Hippocampal formation (tissue), 2 donors: Measurements from ENCODE around the gene SLCO2A1.

ENCODE experiments used
- DNase-seq, 2 donors: peaks; one replicate each; lab custom pipeline; 2025; lab: John Stamatoyannopoulos, UW

Gene SLCO2A1

DNA sequence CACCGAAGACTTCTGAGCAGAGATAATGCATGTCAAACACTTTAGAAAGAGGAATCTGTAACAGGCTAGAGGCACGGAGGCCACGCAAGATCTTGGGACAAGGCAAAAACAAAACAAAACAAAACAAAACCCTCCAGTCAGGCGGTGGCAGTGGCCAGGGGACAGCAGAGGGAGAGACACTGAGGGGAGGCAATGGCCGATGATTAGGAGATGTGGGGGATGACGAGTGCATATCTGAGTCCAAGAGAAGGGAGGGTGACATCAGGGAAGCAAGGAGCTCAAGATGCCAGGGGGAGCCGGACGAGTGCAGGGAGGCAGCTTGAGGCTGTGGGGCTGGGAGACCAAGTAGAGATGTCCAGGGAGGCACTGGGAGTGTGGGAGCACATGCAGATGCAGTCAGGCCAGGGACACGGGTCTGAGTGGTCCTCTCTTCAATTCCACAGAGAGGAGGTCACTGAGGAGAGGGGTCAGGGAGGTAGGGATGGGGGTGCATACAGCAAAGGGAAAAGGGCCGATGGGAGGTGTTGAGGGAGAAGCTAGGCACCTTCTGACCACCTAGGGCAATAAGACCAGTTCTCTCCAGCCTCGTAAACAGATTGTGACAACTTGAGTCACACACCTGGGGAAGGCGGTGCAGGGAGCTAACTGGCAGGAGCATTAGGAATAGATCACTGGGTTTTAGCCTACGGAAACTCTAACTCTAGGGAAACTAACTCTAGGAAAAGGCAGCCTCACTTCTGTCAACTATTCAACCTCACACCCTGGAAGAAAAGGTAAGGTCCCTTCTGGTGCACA, 29.6 kb downstream of the SLCO2A1 start:
- DNase-seq = no peak

DNA sequence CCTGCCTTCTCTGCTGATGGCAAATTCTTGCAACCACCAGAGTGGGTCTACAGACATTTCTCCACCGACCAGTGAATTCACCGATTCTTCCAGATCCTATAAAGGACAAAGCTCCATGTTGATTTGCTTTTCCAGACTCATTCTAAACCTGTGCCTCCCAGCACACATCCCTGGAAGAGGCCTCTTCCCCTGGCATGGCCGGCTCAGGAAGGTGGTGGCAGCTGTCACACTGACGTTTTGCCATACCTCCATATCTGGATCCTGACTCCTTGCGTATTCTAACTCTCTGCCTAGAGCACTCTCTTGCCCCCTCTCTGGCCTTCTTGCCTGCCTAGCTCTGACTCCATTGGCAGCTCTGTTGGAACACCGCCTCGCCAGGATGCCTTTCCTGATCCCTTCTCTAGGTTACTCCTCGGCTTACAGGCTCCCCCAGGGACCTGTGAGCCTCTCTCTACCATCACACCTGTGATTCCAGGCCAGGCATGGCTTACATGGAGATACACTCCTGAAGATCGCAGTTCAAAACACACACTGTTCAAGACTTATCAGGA, 31.0 kb downstream of the SLCO2A1 start:
- DNase-seq = no peak

DNA sequence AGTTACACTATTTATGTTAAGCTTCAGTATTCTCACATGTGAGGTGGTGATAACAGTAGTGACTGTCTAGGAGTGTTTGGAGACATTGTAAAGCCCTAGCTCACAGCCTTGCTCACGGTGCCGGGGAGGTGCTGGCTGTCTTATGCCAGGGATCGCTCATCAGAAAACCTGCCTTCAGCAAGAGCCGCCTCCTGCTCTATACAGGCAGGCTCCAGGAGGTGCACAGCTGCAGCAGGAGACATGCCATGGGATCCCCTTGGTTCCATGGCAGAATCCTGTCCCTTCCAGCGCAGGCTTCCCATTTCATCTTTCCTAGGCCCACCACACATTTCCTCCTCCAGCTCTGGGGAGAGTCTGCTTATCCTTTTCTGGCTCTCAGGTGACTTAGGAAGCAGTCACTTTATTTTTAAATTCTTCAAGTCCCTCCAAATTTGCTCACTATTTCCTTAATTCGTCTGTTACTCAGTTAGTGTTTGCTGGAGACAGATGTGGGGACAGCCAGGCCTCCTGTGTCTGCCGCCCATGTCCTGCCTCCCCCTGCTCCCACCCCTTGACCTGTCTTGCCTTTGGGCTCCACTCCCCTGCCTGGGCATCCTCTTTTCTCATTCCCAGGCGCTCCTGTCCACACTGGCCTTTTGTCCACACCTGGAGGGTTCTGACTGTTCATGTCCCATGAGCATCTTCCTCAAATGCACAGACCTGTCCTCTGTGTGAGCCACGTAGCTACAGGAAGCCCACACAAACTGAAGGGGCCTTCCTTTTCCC, 31.7 kb downstream of the SLCO2A1 start:
- DNase-seq = no peak

DNA sequence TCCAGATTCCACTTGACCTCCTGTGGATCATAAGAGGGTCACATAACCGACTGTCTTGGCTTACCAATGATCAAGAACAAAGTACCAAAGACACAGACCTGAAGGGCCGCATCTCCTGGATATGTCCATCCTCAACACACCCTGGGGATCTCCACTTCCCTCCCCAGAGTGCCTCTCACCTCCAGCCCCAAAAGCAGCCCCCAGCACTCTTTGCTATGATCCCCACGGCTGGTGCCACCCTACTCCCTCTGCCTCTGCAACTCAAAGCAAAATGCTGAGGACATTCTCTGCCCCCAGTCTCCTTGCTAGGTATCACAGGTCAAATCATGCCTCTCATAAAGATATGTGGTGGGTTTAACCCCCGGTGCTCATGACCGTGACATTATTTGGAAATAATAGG, 32.7 kb downstream of the SLCO2A1 start:
- DNase-seq = no peak

DNA sequence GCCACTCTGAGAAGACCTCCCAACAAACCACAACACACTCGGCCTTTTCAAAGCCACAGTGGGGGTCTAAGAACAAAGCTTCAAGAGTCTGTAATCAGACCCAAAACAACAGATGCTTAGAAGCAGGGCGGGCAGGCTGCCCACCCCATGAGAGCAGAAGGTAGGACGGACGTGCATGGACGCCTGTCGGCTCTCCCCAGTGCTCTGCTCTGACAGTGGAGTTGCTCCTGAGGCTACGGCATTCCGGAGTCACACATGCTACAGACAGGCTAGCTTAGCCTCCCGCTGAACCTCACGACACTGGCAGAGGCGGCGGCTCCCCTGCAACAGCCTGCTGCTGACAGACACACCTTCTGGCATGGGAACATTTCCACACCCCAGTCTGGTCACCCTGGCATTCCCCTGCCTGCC, 33.5 kb downstream of the SLCO2A1 start:
- DNase-seq = no peak

DNA sequence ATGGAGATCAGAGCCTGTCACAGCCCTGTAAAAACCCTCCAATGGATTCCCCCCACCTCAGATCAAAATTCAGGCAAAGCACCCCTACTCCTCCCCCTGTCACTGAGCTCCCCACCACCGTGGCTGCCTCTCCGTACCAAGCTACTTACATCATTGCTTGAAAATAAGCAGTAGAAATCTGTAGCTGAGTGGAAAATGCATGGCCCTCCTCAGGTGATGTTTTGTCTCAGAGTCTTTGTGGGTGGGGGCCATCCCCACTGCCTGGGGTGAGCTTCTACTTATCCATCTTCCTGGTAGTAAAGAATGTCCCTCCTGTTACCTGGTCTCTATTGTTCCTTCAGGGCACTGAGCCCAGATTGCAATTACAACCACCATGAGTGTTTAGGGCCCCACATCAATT, 34.5 kb downstream of the SLCO2A1 start:
- DNase-seq = no peak

DNA sequence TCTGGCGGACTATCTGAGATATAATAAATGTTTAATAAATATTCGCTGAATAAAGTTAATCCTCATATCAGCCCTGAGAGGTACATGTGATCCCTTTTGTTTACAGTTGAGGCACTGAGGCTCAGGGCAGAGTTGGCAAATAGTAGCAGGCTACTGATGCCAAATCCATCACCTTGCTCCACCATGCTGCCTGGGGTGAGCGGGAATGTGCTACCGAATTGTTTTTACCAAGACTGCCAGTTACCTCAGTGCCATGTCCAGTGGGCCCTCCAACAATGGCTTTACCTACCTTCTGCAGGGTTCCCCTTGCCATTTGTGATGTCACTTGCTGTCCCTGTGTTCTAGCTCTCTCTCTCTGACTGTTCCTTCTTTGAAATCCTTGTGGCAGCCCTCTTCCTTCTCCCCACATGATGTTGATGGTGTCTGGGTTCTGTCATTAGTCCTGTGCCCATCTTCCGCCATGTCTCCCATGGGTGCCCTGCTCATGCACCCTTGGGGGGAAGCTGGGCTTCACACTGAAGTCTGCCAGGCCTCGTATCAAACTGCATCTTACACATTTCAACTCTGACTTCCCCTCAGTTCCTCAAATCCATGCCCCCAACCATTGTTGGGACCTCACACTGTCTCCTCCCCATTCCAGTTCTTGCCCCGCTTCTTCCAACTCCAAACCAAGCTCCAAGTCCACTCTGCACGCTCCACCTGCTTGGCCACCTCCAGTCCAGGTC, 35.4 kb downstream of the SLCO2A1 start:
- DNase-seq = no peak

DNA sequence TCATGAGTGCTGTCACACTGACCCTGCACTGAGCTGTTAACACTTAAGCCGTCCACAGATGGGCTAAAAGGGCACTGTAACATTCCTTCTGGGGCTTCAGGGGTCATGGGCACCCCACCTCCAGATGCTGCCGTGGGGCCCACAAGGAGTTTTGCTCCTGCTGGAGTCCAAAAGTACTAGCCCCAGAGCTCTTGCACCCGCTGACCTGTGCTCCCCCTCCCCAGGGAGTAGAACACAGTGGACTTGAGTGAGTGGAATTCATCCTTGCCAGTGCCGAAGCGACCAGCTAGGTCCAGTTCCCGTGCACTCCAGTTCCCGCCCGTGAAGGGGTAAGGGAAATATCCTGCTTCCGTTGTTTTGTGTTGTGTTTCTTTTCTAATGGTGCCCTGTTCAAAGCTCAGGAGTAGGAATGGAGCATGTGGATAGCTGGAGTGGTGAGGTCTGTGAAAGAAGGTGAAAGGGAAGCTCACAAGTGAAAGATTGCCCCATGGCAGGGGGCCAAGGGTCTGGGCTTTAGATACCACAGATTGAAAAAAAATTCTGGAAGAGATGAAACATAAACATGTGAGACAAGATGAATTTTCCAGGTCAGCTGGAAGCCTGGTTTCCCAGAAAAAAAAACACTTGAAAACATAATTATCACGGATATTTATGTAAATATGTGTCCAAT, 36.6 kb downstream of the SLCO2A1 start:
- no peak for DNase-seq

DNA sequence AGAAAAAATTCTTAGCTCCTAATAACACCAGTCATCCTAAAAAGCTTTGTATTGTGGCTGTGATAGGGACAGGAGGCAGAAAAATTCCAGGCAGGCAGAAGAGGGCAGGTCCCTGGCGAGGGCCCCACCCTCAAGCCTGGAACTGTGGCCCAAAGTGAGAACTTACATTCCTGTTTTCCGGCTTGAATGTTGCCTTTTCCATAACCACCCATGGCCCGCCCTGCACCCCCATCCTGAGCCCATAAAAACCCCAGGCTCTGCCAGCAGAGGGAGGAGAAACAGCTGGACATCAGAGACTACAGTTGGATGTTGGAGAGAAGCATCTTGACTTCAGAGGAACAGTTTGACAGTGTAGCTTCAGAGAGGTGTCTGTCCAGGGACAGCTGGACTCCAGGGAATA, 37.3 kb downstream of the SLCO2A1 start:
- DNase-seq = no peak

DNA sequence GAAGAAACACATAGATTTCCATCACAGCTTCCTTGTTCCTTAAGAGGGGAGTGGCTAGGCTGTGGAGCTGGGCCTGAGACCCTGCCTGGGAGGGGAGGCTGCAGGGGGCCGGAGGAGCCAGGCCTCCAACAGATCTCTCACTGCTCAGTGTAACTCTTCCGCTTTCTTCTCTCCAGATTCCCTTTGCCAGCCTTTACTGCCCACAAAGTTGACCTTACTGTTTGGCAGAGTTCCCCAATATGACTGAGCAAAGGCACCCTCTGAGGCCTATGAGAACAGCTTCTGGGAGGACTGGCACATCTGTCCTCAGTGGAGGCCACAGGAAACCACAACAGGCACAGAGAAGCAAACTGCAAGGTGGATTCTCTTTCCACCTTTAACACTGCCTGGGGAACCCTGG, 38.1 kb downstream of the SLCO2A1 start:
- no peak for DNase-seq

DNA sequence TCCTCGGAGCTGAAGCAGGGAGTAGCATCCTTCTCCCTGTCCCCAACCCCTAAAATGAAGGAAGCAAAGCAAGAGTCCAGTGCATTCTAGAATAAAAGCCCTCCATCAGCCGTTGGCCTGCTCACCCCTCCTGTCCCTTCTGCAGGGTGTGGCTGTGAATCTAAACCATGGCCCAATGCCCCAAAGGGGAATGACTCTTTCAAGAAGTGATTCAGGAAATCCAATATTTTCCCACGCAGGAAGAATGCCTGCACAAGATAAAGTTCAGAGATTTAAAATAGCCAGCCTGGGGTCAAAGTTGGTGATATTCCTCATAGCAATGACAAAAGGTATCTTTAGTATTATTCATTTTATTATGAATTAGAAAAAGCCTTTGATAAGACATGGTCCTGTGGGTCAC, 38.5 kb downstream of the SLCO2A1 start:
- DNase-seq = no peak

DNA sequence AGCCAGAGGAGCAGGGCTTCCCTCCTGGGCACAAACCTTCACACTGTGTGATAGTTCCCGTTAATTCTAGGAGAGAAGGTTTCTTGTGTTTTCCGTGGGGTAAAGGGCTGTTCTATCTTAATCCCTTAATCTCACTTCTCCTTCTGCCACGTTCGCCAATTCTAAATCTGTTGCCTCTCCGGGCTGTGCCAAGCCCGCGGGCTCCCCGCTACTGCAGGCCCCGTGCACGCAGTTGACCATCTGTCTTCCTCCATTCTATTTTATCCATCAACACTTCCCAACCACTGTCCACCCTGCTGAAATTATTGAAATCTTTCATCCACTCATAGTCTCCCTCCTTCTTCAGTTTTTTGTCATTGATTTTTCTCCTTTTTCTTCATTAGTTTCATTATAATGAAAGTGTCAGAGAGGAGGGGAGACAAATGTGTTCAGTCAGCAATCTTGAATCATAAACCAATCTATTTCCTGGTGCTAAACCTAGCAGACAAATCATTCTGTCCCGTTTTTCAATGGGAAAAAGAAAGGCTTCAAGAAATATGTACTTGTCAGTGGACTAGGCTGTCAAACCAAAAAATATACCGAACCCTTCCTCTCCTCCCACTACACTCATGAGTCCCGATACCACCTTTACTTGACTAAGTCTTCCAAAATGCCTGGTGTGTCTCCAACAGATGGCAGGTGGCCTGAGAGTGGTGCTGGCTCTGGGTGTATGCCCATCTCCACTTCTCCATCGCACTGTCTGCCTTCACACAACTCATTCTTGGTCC, 39.6 kb downstream of the SLCO2A1 start:
- DNase-seq = no peak

DNA sequence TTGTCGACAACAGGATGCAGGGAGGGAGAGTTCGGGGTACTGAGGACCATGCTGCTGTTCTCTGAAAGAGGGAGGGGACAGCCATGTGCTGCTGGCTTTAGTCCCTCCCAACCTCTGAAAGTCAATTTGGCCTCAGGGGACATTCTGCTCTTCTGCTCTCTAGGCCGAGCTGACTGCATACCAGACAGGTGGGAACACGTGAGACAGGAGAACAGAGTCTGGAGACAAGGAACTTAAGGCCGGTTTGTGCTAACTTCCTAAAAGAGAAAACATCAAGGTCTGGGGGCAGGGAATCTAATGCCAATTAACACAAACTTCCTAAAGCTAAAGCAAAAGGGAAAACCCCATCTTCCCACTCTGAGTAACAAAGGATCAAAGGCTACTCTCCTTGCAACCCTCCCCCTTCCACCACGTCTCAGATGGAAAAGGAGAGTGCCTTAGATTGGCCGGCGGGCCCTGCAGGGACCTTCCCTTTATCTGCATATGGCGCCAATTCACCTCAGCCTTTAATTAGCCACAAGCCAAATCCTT, 41.0 kb downstream of the SLCO2A1 start:
- no peak for DNase-seq

DNA sequence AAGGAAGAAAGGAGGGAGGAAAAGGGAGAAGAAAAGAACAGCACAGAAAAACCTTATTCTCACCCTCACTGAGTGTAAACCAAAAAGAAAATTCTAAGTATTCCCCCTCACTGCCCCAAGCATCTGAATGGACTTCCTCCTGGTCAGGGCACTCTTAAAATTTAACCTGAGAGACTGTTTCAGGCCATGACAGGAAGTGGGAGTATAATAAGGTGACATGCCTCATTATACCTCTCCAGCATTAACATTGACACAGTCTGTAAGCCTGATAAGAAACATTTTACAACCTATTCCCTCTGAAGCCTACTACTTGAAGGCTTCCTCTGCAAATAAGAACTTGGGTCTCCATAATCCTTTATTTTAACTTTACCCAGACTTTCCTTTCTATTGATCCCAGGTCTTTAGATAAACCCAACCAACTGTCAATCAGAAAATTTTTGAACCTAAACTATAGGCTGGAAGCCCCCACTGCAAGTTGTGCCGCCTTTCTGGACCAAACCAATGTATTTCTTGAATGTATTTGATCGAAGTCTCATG, 41.7 kb downstream of the SLCO2A1 start:
- no peak for DNase-seq

DNA sequence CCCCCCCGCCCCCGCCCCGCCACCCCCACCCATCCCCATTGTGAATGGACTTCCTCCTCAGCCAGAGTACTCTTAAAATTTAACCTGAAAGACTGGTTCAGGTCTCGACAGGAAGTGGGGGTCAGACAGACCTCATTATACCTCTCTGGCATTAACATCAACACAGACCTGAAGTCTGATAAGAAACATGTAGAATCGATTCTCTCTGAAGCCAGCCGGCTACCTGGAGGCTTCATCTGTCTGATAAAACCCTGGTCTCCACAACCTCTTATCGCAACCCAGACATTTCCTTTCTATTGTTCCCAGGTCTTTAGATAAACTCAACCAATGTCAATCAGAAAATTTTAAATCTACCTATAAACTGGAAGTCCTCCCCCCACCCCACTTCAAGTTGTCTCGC, 42.6 kb downstream of the SLCO2A1 start:
- DNase-seq = no peak

DNA sequence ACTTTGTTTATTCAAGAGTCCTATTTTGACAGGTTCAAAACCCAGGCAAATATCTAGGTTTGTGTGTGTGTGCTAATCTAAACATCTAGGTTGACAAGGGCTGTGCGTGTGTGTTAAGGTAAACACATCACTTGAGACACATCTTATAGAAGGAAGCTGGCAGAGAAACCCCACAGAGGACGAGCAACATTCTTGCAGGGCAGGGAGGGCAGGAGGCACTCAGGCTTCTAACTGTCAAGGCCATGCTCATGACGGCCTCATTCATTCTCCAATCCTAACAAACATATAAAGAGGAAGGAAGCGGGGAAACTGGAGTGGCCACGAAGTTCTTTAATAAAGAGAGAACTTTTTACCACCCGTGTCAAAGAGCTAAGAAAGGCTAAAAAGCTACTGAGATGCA, 43.4 kb downstream of the SLCO2A1 start:
- no peak for DNase-seq

DNA sequence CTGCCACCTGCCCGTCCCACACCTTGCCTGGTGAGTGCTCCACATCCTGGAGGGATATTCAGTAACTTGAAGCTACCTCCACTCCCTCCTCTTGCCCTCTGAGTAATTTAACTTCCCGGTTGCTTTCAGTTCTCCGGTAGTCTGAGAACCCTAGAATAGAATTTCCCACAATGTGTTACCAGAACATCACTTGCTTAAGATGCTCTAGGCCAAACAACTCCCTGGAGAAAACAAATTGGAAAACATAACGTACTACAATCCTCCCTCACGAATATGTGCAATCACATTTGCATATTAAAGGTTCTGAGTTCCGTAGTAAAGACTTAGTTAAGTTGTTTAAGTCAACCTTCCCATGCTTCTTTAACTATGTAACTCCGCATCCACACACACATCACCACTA, 44.8 kb downstream of the SLCO2A1 start:
- DNase-seq = no peak

DNA sequence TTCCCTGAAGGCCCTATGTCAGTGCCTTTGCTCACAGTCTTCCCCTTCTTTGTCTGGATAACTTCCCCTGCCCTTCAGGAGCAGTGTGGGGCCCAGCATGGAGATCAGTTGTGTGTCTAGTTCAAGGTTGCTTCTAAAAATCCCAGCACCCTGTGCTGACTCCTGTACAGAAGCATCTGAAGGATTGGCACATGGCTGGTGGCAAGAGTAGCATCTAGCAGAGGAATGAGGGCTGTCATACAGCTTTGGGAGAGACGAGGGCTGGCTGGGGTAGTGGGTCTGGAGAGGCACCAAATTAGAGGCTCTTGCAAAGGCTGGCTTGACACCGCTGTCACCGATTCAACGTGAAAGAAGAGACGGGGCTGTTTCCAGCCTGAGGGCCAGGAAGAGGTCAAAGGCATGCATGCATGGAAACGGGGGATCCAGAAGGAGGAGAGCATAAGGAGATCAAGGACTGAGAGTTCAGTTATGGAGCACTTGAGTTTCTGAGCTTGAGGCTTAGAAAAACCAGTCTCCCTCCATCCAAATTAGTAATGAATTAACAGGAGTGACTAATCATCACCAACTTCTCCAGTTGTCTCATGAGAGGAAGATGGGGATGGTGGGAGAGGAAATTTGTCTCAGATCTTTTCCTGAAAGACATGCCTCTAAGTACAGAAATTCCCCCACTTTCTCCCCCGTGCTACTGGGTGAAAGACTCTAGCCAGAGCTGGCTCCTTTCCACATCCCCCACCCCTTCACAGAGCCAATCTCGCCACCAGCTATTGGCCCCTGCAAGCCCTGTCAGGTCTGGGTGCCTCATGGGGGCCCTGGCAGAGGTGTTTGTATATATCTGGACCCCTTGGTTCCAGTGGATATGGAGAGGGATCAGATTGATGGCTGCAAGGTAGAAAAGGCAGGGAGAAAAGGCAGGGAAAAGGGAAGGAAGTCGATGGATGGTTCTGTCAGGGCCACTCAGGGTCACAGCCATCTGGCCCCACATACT, 45.9 kb downstream of the SLCO2A1 start:
- no peak for DNase-seq

DNA sequence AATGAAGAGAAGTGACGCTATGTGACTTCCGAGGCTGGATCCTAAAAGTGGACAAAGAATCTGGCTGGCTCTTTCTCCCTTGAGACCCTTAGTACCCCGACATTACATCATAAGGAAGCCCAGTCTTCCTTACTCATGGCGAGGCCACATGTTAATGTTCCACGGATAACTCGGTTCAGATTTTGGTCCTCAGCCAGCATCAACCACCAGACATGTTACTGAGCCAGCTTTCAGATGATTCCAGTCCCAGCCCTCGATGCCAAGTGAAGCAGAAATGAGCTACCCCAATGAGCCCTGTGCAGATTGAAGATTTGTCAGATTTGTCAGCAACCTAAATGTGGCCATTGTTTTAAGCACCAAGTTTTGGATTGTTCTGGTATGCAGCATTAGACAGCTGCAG, 46.6 kb downstream of the SLCO2A1 start:
- no peak for DNase-seq
